Hepatocyte (in vitro differentiated cells): ENCODE measurements around the gene DAZL. TPM values are rescaled to one million over a fixed set of nuclear protein-coding genes. Genes with fewer than 3 reads are reported as not detected.

Experiments
- DNase-seq: peaks from one replicate; pipeline ENCODE4 v3.0.0-alpha.2; 2016; ENCODE audit warnings: low spot score
- H2AFZ ChIP-seq: fragments of 200-600 bp; sonication (generic); 2 replicates; pipeline ENCODE4 v1.6.0; 2016; ENCODE audit warnings: antibody characterized with exemption, mild to moderate bottlenecking
- H3K27ac ChIP-seq: fragments of 200-600 bp; sonication (generic); 2 replicates; pipeline ENCODE4 v1.5.1; 2016; ENCODE audit warnings: mild to moderate bottlenecking
- H3K27me3 ChIP-seq: fragments of 200-600 bp; sonication (generic); 2 replicates; pipeline ENCODE4 v1.6.1; 2016
- H3K36me3 ChIP-seq: fragments of 200-600 bp; sonication (generic); replicated peaks from 2 replicates; pipeline ENCODE4 v1.5.1; 2016; ENCODE audit warnings: low read depth; ENCODE audit not compliant: insufficient read depth
- H3K4me1 ChIP-seq: fragments of 200-600 bp; sonication (generic); 2 replicates; pipeline ENCODE4 v1.5.1; 2016; ENCODE audit warnings: mild to moderate bottlenecking, moderate library complexity; ENCODE audit not compliant: insufficient read depth
- H3K4me2 ChIP-seq: fragments of 200-600 bp; sonication (generic); 2 replicates; pipeline ENCODE4 v1.6.0; 2016
- H3K4me3 ChIP-seq: fragments of 200-600 bp; sonication (generic); 2 replicates; pipeline ENCODE4 v1.5.1; 2016; ENCODE audit warnings: mild to moderate bottlenecking
- H3K79me2 ChIP-seq: fragments of 200-600 bp; sonication (generic); 2 replicates; pipeline ENCODE4 v1.6.0; 2017; ENCODE audit warnings: mild to moderate bottlenecking
- H3K9me2 ChIP-seq: fragments of 200-600 bp; sonication (generic); replicated peaks from 2 replicates; pipeline ENCODE4 v1.6.0; 2017; ENCODE audit warnings: mild to moderate bottlenecking; ENCODE audit not compliant: insufficient read depth
- H3K9me3 ChIP-seq: fragments of 200-600 bp; sonication (generic); 2 replicates; pipeline ENCODE4 v1.5.1; 2016; ENCODE audit warnings: low read depth, mild to moderate bottlenecking
- H4K20me1 ChIP-seq: fragments of 200-600 bp; sonication (generic); 2 replicates; pipeline ENCODE4 v1.6.0; 2016; ENCODE audit warnings: mild to moderate bottlenecking; ENCODE audit not compliant: insufficient read depth, poor library complexity, severe bottlenecking
- CTCF ChIP-seq: fragments of 200-600 bp; sonication (generic); IDR thresholded peaks from 2 replicates; pipeline ENCODE4 v1.5.1; 2016; ENCODE audit warnings: antibody characterized with exemption, mild to moderate bottlenecking; ENCODE audit not compliant: poor library complexity
- EZH2 ChIP-seq: fragments of 200-600 bp; sonication (generic); IDR thresholded peaks from 2 replicates; pipeline ENCODE4 v1.6.1; 2016; ENCODE audit warnings: antibody characterized with exemption, mild to moderate bottlenecking, borderline replicate concordance
- EZH2phosphoT487 ChIP-seq: fragments of 200-600 bp; sonication (generic); IDR thresholded peaks from one replicate; pipeline ENCODE4 v1.6.1; 2018; ENCODE audit warnings: antibody characterized with exemption, mild to moderate bottlenecking, low read depth, moderate library complexity; ENCODE audit not compliant: unreplicated experiment, severe bottlenecking
- WGBS: methylation state at CpG from one replicate; pipeline ENCODE4 v1.1.6; 2016; ENCODE audit warnings: low lambda C conversion rate; ENCODE audit errors: missing lambda C conversion rate; 5-methylcytosine and 5-hydroxymethylcytosine counted together
- polyA plus RNA-seq: library from polyadenylated mRNA; unstranded; fragments of >200 nt; fragmentation: Nextera tagmentation; extraction: Ambion mirVana; gene quantifications from 2 replicates; pipeline ENCODE4 v1.2.1, GENCODE V29; 2016
- total RNA-seq: library from RNA; depleted of rRNA; stranded (reverse); fragments of >200 nt; gene quantifications from 2 replicates; pipeline ENCODE4 v1.2.3, GENCODE V29; 2014

Gene DAZL
- total and polyA plus RNA-seq, 2 experiments from 2014 or later = 0.33 TPM; not detected in 1

GRCh38 chr3:16595778-16596177 is 9.4 kb downstream of the DAZL start:
- no peak for TF ChIP-seq EZH2
- TF ChIP-seq CTCF = no peak
- TF ChIP-seq EZH2phosphoT487 = no peak
- H3K36me3 ChIP-seq = no peaks in the 10 kb centered on the region
- H3K4me3 ChIP-seq = no peak overlapping the region
- H3K9me3 ChIP-seq = no peaks in the 10 kb centered on the region
- no peak overlapping the region for H3K27ac ChIP-seq
- WGBS = 75% methylated on average over 3 of the region's 3 CpGs
- no peaks in the 10 kb centered on the region for H3K79me2 ChIP-seq
- H3K4me2 ChIP-seq = no peak overlapping the region
- H3K4me1 ChIP-seq = no peaks in the 10 kb centered on the region
- H3K9me2 ChIP-seq = no peaks in the 10 kb centered on the region
- H3K27me3 ChIP-seq = no peaks in the 10 kb centered on the region
- DNase-seq = no peak
- no peak overlapping the region for H2AFZ ChIP-seq
- H4K20me1 ChIP-seq = no peaks in the 10 kb centered on the region

- 97% methylated on average over 6 of the region's 6 CpGs for WGBS
Measured at GRCh38 chr3:16589867-16590624, 15.2 kb downstream of the DAZL start.

GRCh38 chr3:16589120-16589519 is 16.1 kb downstream of the DAZL start:
- WGBS = 91% methylated on average over 1 of the region's 1 CpG
- no peaks in the 10 kb centered on the region for H3K27me3 ChIP-seq

More at GRCh38 chr3:16589867-16590624, 15.2 kb downstream of the DAZL start:
- DNase-seq = no peak
- no peaks in the 10 kb centered on the region for H3K27me3 ChIP-seq
- no peak overlapping the region for H2AFZ ChIP-seq
- H3K27ac ChIP-seq = no peak overlapping the region
- H4K20me1 ChIP-seq = no peaks in the 10 kb centered on the region
- H3K36me3 ChIP-seq = no peaks in the 10 kb centered on the region
- H3K4me1 ChIP-seq = no peaks in the 10 kb centered on the region
- H3K4me3 ChIP-seq = no peak overlapping the region
- TF ChIP-seq EZH2phosphoT487 = no peak
- TF ChIP-seq EZH2 = no peak
- TF ChIP-seq CTCF = no peak
- H3K79me2 ChIP-seq = no peaks in the 10 kb centered on the region
- no peak overlapping the region for H3K4me2 ChIP-seq
- no peaks in the 10 kb centered on the region for H3K9me2 ChIP-seq
- H3K9me3 ChIP-seq = no peaks in the 10 kb centered on the region

More at GRCh38 chr3:16589120-16589519, 16.1 kb downstream of the DAZL start:
- Histone ChIP-seq H4K20me1 (no peaks in the 10 kb centered on the region), H3K9me3 (no peaks in the 10 kb centered on the region), H3K79me2 (no peaks in the 10 kb centered on the region), H3K36me3 (no peaks in the 10 kb centered on the region), H3K4me2 (no peak overlapping the region), H3K9me2 (no peaks in the 10 kb centered on the region), H3K4me1 (no peaks in the 10 kb centered on the region), H3K27ac (no peak overlapping the region), H3K4me3 (no peak overlapping the region), H2AFZ (no peak overlapping the region)
- TF ChIP-seq EZH2 = no peak
- TF ChIP-seq EZH2phosphoT487 = no peak
- TF ChIP-seq CTCF = no peak
- DNase-seq = no peak
